ENCODE measurements around the gene MAGEF1. TPM values are rescaled to one million over a fixed set of nuclear protein-coding genes. Genes with fewer than 3 reads are reported as not detected.

The MAGEF1 gene
- total RNA-seq, 1 donor from 2014 or later, result 30.4 TPM

GRCh38 chr3:184725176-184725719, 13.4 kb upstream of the MAGEF1 start:
- no peak for DNase-seq (ENCODE audit: low spot score)

DNA sequence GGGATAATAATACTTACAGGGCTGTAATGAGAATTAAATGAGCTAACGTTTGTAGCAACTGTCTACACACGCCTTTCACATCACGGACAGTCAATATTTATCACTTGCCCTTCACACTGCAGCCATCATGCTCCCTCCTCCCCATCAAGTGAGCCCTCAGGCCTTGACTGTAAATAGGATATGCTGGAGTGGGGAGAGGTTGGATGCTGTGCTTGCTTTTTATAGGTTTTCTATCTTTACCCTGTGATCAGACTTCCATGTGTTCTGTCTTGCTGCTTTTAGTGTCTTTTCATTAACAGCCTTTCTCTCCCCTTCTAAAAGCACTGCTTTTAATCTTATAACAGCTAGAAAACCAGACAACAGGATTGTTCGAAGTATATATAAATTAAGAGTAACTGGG, 12.8 kb upstream of the MAGEF1 start:
- DNase-seq (ENCODE audit: low spot score), result no peak

GRCh38 chr3:184719709-184720108, 7.8 kb upstream of the MAGEF1 start:
- DNase-seq (ENCODE audit: low spot score), result no peak

GRCh38 chr3:184718431-184718830, 6.6 kb upstream of the MAGEF1 start:
- DNase-seq (ENCODE audit: low spot score), result no peak

DNA sequence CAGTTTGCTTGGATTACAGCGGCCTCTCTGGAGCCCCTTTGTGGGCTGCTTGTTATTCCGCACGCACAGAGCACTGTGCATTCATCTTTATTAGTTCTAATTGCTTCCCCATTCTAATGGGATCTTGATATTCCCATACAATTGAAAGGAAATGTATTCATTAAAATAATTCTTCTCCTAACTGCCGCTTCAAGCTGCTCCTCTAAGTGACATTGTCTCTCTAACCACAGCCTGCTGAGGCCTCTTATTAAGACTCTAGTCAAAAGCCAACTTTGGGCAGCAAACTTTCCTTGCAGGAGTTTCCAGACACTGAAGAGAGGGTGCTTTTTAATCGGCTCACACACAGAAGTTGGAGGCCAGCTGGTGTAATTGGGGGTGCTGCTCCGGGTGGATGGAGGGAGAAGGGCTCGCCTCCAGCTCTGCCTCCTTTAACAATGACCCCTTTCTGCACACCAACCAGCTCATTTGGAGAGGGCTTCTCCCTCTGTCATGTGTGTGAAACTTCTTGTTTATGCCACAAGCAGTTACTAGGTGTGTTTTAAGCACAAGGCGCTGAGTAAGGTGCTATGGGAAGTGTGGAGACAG, 5.6 kb upstream of the MAGEF1 start:
- DNase-seq (ENCODE audit: low spot score), result no peak

DNA sequence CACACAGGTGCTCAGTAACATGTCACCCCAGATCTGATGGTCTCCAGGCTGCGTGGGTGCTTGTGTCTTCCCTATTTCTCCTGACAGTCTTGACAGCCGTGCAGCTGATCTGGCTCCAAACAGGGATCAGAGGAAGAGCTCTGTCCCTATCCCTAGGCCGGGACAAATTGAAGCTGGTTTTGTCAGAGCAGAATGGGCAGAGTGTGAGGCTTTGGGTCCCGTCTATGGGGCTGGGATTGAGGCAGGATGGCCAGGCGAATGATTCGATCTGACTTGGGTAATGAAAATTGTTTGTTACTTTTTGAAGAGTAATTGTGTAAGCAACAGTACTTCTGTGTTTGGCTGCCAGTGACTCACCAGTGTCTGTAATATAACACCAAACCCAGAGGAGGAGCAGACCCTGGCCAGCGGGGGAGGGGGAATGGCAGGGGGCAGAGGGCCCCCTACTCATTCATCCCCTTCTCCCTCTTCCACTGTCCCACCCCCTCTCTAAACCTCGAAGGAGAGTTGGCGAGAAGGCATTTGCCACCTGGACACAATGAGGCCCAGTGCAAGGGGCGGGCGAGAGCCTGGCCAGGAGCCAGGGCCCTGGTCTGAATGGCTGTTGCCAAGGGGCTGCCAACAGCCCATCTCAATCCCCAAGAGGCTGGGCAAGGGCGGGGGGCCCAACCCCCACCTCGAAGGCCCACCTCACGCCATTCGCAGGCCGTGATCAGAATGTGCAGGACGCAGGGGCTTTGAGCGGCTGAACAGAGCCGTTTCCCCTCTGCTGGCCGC, 4.9 kb upstream of the MAGEF1 start:
- DNase-seq (ENCODE audit: low spot score), result no peak

GRCh38 chr3:184715943-184716621, 4.2 kb upstream of the MAGEF1 start:
- no peak for DNase-seq (ENCODE audit: low spot score)

DNA sequence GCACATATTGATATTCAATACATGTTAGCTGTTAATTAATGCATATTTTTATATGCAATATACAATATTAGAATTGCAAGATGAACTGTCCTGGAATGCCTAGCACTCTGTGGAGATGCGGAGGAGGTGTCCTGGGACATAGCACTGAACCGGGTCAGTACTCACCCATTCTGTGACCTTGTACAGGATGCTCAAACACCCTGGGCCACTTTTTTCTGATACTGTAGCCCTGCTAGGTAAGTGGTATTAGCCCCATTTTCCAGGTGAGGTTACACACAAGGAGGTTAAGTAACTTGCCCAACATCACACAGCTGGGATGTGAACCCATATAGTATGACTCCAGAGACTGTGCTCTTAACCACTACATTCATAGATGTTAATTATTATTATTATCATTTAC, 1.7 kb upstream of the MAGEF1 start:
- DNase-seq (ENCODE audit: low spot score), result no peak

- DNase-seq (ENCODE audit: low spot score), result no peak
Observed at GRCh38 chr3:184713040-184713355, 1.1 kb upstream of the MAGEF1 start.

DNA sequence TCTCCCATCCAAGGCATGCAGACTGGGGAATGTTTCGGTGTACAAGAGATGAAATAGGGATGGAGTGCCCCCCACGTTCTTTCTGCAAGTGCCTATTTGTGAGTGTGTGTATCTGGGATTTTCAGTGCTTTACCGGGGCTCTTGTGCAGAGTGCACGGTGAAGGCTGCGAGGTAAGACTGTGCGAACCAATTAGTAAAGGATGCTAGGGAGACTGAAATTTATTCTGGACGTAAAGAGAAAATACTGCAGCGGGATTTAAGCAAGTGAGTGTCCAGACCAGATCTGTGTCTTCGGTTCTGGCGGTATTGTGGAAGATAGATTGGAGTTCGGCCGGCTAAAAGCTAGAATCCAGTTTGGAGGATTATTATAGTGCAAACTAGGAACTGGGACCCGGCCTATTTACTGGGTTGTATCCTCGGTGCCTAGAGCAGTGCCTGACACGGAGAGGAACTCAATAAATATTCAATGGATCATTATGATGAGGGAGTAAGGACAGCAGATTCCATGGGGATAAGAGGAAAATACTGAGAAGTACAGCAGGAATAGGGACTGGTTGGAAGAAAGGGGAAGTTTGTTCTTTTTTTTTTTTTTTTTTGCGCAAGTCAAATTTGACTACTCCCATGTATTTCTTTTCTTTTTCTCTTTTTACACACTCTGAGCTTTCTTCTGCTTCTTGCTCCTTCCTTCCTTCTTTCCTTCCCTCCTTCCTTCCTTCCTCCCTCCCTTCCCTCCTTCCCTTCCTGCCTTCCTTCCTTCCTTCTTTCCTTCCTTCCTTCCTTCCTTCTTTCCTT, 580 bp upstream of the MAGEF1 start:
- DNase-seq (ENCODE audit: low spot score), result no peak

DNA sequence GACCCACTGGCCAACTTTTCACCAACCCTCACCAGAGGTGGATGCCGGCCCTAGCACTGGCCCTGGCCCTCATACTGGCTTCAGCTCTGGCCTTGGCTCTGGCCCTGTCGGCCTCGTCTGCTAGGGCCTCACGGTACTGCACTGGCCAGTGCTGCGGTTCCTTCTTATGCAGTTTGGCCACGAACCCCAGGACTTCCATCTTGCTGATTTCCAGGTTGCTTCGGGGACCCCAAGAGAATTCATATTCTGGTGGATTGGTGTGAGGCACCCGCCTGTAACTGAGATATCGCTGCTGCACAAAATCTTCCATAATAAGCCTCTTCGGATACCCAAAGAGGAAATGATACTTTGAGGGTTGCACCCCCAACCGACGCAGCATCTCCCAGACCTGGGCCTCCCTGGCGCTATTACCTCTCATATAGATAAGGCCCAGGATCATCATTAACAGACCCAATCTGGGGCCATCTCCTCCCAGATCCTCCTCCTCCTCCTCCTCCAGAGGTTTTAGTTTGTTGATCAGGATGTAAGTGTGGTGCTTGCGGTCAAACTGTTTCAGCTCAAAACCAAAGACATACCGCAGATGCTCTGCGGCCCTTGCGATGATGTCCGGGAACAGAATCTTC, 883 bp downstream of the MAGEF1 start:
- no peak for DNase-seq (ENCODE audit: low spot score)

GRCh38 chr3:184703657-184704056, 8.2 kb downstream of the MAGEF1 start:
- no peak for DNase-seq (ENCODE audit: low spot score)

DNA sequence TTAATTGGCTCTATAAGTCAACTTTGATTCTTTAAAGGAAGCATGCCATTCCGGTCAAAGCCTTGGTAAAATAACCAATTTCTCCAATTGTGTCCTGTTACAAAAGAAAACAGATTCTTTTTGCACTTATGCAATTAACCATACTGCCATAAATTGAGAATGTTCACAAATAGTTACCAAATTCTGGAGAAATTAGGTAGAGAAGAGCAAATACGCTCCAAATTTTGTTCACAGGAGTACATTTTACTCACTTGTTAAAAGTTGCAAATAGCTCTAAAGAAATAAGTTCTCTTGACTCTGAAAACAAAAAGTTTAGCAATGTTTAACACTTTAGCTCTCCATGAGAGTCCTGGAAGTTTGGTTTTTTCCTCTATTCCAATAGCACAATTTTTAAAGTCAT, 11.1 kb downstream of the MAGEF1 start:
- DNase-seq (ENCODE audit: low spot score), result no peak

- DNase-seq (ENCODE audit: low spot score), result no peak
Observed at GRCh38 chr3:184697845-184698244, 14.0 kb downstream of the MAGEF1 start.

DNA sequence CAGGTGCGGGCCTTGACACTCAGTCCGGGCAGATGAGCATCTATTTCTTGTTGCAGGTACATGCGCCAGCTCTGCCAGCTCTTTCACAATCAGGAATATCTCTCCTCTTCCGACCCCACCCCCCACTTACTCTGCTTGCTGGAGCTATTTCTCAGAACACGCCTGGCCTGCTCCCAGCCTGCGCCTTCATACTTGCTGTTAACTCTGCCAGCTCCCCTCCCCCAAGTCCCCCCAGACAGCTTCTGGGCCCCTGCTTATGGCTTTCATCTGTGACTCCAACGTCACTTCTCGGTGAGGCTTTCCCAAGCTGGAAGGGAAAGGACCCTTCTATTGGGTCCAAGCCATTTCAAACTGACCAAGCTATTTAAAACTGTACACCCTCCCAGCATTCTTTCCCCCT, 15.2 kb downstream of the MAGEF1 start:
- DNase-seq (ENCODE audit: low spot score), result no peak

DNA sequence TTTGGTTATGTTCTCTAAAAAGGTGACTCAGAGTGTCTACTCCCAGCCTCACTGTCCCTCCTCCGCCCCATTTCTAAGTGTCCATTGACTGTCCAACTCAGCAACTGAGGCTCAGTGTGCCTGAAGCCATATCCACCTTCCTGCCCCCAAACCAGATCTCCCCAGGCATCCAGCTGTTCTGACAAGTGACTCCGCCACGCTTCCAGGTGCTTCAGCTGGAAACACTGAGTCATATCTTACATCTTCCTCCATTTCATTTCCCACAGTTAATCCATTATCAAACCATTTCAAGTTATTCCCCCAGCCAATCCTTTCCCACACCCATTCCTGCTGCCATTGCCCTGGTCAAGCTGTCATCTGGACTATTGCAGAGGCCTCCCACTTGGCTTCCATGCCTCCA, 17.1 kb downstream of the MAGEF1 start:
- no peak for DNase-seq (ENCODE audit: low spot score)

- DNase-seq (ENCODE audit: low spot score), result no peak
Observed at GRCh38 chr3:184694133-184694665, 17.7 kb downstream of the MAGEF1 start.

DNA sequence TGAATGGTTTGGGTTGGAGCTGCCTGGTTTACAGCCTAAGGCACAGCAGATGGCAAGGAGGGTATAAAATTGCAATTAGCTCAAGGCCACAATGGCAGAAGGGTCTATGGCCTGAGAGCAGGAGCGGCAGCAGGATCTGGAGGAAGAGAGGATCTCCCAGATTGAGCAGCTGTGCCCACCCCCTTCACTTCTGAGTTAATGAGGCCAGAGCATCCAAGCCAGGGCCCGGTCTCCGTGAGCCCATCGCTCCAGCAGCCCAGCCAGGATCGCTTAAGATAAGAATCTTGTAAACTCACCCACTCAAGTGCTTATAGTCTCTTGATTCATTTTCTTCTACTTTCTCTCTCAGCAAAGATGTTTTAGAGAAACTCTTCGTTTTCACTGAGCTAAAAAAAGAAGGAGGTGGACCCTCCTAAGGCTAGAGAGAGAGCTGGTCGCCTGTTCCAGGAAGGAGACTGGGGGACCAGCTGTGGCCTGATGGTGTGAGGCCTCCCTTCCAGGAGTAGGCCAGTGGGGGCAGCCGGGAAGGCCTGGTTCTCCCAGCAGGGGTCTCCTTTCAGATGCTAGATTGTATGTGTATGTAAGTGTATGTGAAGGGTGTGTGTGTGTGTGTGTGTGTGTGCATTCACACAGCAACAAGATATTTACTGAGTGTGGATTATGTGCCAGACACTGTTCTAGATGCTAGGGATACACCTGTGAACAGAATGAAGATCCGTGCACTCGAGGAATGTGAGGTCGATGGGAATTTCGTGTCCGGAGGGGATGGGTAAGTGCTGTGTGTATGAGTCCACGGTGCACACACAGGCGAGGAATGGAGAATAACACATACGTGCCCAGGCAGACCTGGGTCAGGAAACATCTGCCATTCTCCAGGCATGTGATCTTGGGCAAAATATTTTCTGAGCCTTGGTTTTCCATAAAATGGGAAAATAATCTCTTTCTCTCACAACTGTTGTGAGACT, 18.6 kb downstream of the MAGEF1 start:
- DNase-seq (ENCODE audit: low spot score), result no peak

GRCh38 chr3:184691397-184692231, 20.2 kb downstream of the MAGEF1 start:
- DNase-seq (ENCODE audit: low spot score), result no peak
